ENCODE measurements around the gene AFDN. TPM values are rescaled to one million over a fixed set of nuclear protein-coding genes. Genes with fewer than 3 reads are reported as not detected.
"Not testable (repeated sequence)": the region's sequence is repeated elsewhere in the genome, so short reads cannot be mapped to it uniquely, and the experiment has no call there.

AFDN gene
- total RNA-seq, 2 experiments from 2014 or later: 18.6 to 20.6 TPM

DNA sequence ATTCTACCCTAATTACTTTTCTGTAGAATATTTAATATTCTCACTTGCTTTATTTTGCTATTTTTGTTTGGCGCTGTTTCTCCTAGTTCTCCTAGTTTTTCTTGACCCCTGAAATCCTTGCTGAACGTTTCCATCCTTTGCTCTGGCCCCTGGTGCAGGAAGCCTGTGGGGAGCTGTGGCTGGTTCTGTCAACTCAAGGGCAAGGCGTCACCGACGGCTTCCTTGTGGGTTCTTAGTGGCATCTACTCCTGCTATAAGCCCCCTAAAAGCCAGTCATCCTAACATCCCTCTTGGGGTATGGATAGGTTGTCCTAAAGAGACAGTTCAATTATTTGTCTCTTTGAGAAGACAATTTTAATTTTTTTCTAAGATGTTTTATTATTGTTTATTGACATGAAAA is 133.9 kb downstream of the AFDN start:
- no peak for DNase-seq
- no peaks in the 10 kb centered on the region for H3K9me3 Mint-ChIP-seq
- ChIA-PET CTCF (no interaction called here), POLR2A (no interaction called here)
- H3K4me1 Mint-ChIP-seq: no peaks in the 10 kb centered on the region
- no peak overlapping the region for H3K4me3 Mint-ChIP-seq
- no peaks in the 10 kb centered on the region for H3K27me3 Mint-ChIP-seq
- H3K36me3 Mint-ChIP-seq (ENCODE audit: low read depth): no peaks in the 10 kb centered on the region
- no peak overlapping the region for H3K27ac Mint-ChIP-seq

DNA sequence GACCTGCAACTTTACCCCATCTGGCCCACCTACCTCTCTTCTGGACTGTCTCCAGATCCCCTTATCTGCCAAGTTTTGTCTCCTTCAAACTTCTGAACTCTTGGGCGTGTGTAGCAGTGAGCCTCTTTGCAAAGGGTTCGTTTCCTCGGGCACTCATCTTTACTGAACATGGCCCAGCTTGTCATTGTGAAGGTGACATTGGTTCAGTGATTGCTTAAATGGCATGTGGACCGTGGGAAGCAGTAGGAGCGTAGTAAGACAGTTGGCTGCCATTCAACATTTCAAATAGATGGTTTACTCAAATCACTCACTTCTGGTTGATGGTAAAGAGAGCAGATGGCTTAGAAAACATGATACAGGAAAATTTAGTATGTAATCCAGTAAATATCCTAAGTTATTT is 136.0 kb downstream of the AFDN start:
- no peaks in the 10 kb centered on the region for H3K4me1 Mint-ChIP-seq
- H3K36me3 Mint-ChIP-seq (ENCODE audit: low read depth): no peaks in the 10 kb centered on the region
- CTCF ChIA-PET: no interaction called here
- H3K9me3 Mint-ChIP-seq: no peaks in the 10 kb centered on the region
- no peak overlapping the region for H3K4me3 Mint-ChIP-seq
- no peak overlapping the region for H3K27ac Mint-ChIP-seq
- no peak for DNase-seq
- no peaks in the 10 kb centered on the region for H3K27me3 Mint-ChIP-seq
- POLR2A ChIA-PET: no interaction called here

- no peaks in the 10 kb centered on the region for H3K9me3 Mint-ChIP-seq
- no peaks in the 10 kb centered on the region for H3K4me1 Mint-ChIP-seq
- CTCF ChIA-PET: no interaction called here
- no peaks in the 10 kb centered on the region for H3K36me3 Mint-ChIP-seq (ENCODE audit: low read depth)
- H3K27me3 Mint-ChIP-seq: no peaks in the 10 kb centered on the region
- POLR2A ChIA-PET: no interaction called here
- DNase-seq: no peak
- H3K4me3 Mint-ChIP-seq: no peak overlapping the region
- no peak overlapping the region for H3K27ac Mint-ChIP-seq
Observed at GRCh38 chr6:167963589-167964057, 136.9 kb downstream of the AFDN start.

GRCh38 chr6:167965592-167966539 is 139.2 kb downstream of the AFDN start:
- no peaks in the 10 kb centered on the region for H3K27me3 Mint-ChIP-seq
- ChIA-PET POLR2A (no interaction called here), CTCF (no interaction called here)
- DNase-seq: no peak
- no peaks in the 10 kb centered on the region for H3K36me3 Mint-ChIP-seq (ENCODE audit: low read depth)
- no peaks in the 10 kb centered on the region for H3K4me1 Mint-ChIP-seq
- H3K9me3 Mint-ChIP-seq: no peaks in the 10 kb centered on the region
- no peak overlapping the region for H3K27ac Mint-ChIP-seq
- no peak overlapping the region for H3K4me3 Mint-ChIP-seq

DNA sequence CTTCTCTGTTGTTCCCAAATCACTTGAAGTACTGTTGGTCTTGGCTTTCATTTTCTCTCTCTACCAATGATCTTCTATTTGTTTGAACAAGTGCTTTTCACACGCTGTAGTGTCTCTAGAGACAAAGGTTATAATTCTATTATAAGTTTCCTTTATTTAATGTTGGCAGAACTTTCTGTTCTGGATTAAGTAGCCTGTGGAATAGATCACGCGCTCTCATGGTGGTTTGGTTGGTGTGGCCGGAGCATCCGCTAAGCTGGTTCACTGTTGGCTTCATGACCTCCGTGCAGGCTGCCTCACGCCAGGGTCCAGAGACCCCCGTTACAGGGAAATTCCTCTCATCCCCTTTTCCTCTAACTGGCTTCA is 139.8 kb downstream of the AFDN start:
- H3K36me3 Mint-ChIP-seq (ENCODE audit: low read depth): no peaks in the 10 kb centered on the region

GRCh38 chr6:167968091-167968490 is 141.4 kb downstream of the AFDN start:
- Mint-ChIP-seq H3K4me1 (no peaks in the 10 kb centered on the region), H3K4me3 (no peak overlapping the region), H3K36me3 (ENCODE audit: low read depth) (no peaks in the 10 kb centered on the region), H3K27me3 (no peaks in the 10 kb centered on the region), H3K27ac (no peak overlapping the region), H3K9me3 (no peaks in the 10 kb centered on the region)
- ChIA-PET CTCF (no interaction called here), POLR2A (no interaction called here)
- DNase-seq: peak; percentile 27

More for the DNA sequence above, 139.8 kb downstream of the AFDN start:
- POLR2A ChIA-PET: no interaction called here
- Mint-ChIP-seq H3K27ac (no peak overlapping the region), H3K9me3 (no peaks in the 10 kb centered on the region), H3K4me3 (no peak overlapping the region), H3K4me1 (no peaks in the 10 kb centered on the region), H3K27me3 (no peaks in the 10 kb centered on the region)
- DNase-seq: no peak
- CTCF ChIA-PET: no interaction called here

DNA sequence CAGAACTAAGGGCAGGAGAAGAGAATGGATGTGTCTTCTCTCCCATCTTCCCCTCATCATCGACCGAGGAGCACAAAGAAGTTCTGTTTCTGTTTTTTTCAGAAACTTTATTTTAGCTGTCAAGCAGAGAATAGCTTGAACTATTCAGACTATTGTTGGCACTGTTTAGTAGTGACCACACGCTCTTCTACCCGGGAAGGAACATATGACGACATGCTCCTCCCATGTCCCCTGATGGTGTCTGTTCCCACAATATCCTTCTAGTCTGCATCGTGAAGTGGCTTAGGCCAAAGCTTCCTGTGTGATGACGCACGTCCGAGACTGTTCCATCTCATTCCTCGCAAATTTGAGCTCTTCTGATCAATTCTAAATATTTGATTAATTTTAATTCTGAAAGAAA is 143.5 kb downstream of the AFDN start:
- ChIA-PET CTCF (no interaction called here), POLR2A (no interaction called here)
- DNase-seq: no peak
- no peaks in the 10 kb centered on the region for H3K9me3 Mint-ChIP-seq
- no peak overlapping the region for H3K27ac Mint-ChIP-seq
- no peaks in the 10 kb centered on the region for H3K4me1 Mint-ChIP-seq
- H3K4me3 Mint-ChIP-seq: no peak overlapping the region
- no peaks in the 10 kb centered on the region for H3K27me3 Mint-ChIP-seq
- H3K36me3 Mint-ChIP-seq (ENCODE audit: low read depth): no peaks in the 10 kb centered on the region

- H3K36me3 Mint-ChIP-seq (ENCODE audit: low read depth): no peaks in the 10 kb centered on the region
- POLR2A ChIA-PET: no interaction called here
- CTCF ChIA-PET: no interaction called here
- H3K4me3 Mint-ChIP-seq: no peak overlapping the region
- no peaks in the 10 kb centered on the region for H3K27me3 Mint-ChIP-seq
- H3K4me1 Mint-ChIP-seq: no peaks in the 10 kb centered on the region
- no peaks in the 10 kb centered on the region for H3K9me3 Mint-ChIP-seq
- DNase-seq: no peak
- no peak overlapping the region for H3K27ac Mint-ChIP-seq
Observed at GRCh38 chr6:167972193-167972592, 145.5 kb downstream of the AFDN start.

DNA sequence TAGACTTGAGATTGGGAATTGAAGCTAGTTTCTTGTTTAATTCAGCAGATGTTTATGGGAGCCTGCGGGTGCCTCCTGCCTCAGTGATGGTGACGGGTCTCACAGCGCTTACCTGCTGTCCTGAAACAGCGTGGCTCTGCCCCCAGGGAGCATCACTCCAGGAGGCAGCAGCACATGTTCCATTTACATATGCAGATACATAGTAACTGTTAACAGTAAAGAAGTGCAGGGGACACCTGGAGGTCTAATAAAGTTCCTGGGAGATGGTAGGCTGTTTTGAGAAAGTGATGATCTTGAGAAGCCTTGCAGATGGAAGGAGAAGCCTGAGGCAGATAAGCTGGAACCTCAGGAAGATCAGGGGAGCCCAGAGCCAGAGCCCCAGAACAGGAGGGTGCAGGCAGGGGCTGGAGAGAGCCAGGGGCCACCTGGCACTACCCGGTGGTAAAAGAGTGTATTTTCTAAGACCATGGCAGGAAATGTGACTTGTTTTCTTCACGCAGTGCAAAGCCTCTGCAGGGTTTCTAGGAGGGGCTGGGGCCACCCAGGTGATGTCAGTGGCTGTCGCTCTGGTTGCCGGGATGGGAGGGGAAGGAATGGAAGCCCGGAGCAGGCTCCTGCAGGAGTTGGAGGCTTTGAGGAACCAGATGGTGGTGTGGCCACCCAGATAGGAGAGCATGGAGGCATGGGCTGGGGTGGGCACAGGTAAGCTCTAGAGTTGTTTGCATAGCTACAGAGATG is 146.6 kb downstream of the AFDN start:
- ChIA-PET POLR2A (no interaction called here), CTCF (no interaction called here)
- no peak overlapping the region for H3K4me3 Mint-ChIP-seq
- no peaks in the 10 kb centered on the region for H3K27me3 Mint-ChIP-seq
- H3K36me3 Mint-ChIP-seq (ENCODE audit: low read depth): no peaks in the 10 kb centered on the region
- H3K9me3 Mint-ChIP-seq: no peaks in the 10 kb centered on the region
- H3K27ac Mint-ChIP-seq: no peak overlapping the region
- no peak for DNase-seq
- no peaks in the 10 kb centered on the region for H3K4me1 Mint-ChIP-seq

DNA sequence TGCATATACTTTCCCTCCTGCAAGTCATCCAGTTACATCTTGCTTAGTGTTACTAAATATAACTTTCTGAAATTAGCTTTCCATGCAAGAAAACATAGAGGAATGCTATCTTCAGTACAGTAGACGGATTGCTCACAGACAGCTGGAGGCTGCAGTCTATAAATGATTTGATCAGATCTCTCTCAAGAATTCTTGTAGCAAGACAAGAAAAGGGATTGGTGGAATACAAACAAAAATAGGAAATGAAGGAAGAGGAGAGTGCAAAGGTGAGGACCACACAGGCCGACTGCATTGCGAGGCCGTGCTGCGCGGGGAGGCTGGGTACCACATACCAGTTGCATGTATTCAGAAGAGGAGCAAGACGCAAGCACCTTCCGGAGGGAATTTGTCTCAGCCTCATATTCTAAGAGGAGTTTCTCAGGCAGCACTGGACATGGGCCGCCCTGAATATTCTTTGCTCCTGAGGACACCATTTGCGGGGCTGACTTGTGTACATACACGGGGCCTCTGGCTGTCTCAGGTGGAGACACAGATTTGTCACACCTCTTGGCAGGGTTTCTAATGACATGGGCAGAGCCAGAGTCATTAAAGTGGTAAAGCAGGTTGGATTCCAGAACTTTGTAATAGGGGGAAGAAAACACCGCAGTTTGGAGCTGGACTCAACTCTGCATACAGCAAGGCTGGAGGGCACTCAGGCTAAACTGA is 148.1 kb downstream of the AFDN start:
- no peaks in the 10 kb centered on the region for H3K9me3 Mint-ChIP-seq
- H3K36me3 Mint-ChIP-seq (ENCODE audit: low read depth): no peaks in the 10 kb centered on the region
- H3K4me1 Mint-ChIP-seq: no peaks in the 10 kb centered on the region
- H3K27me3 Mint-ChIP-seq: no peaks in the 10 kb centered on the region
- POLR2A ChIA-PET: no interaction called here
- no peak for DNase-seq
- no peak overlapping the region for H3K4me3 Mint-ChIP-seq
- CTCF ChIA-PET: no interaction called here
- no peak overlapping the region for H3K27ac Mint-ChIP-seq

GRCh38 chr6:167975458-167975857 is 148.7 kb downstream of the AFDN start:
- CTCF ChIA-PET: no interaction called here
- Mint-ChIP-seq H3K4me1 (no peaks in the 10 kb centered on the region), H3K27ac (no peak overlapping the region), H3K36me3 (ENCODE audit: low read depth) (no peaks in the 10 kb centered on the region), H3K9me3 (no peaks in the 10 kb centered on the region), H3K4me3 (no peak overlapping the region), H3K27me3 (no peaks in the 10 kb centered on the region)
- DNase-seq: no peak
- POLR2A ChIA-PET: no interaction called here

GRCh38 chr6:167976116-167976657 is 149.5 kb downstream of the AFDN start:
- CTCF ChIA-PET, H3K27me3 Mint-ChIP-seq: not testable (repeated sequence)

DNA sequence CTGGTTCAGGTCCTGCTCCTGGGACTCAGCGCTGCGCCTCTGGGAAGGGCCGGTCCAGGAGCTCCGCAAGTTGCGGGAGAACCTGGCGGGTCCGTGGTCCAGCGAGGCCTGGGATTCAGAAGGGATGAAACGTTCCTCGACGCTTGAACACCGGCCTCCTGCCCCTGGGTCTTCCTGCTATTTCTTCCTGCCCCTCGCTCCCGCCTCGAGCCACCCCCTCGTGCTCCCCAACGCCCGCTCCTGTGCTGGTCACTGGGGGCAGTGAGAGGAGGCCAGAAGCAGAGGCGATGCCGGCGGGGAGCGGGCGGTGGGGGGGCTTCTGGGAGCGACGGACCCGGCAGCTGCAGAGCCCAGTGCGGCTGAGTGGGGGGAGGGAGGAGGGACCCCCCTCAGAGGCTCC is 150.0 kb downstream of the AFDN start:
- H3K36me3 Mint-ChIP-seq (ENCODE audit: low read depth): no peaks in the 10 kb centered on the region
- no peak for DNase-seq
- no peaks in the 10 kb centered on the region for H3K27me3 Mint-ChIP-seq
- no peak overlapping the region for H3K4me3 Mint-ChIP-seq
- CTCF ChIA-PET: no interaction called here
- H3K27ac Mint-ChIP-seq: no peak overlapping the region
- POLR2A ChIA-PET: no interaction called here
- H3K9me3 Mint-ChIP-seq: no peaks in the 10 kb centered on the region
- no peaks in the 10 kb centered on the region for H3K4me1 Mint-ChIP-seq

More at GRCh38 chr6:167976116-167976657, 149.5 kb downstream of the AFDN start:
- POLR2A ChIA-PET; H3K4me3 Mint-ChIP-seq; H3K36me3 Mint-ChIP-seq (ENCODE audit: low read depth); H3K27ac Mint-ChIP-seq; H3K4me1 Mint-ChIP-seq; H3K9me3 Mint-ChIP-seq; DNase-seq: not testable (repeated sequence)

Measured in activated CD4-positive, alpha-beta T cell treated with anti-CD3 and anti-CD28 coated beads, Interleukin-2, amount 10 ng/mL, durations not matched to agents 7 days and 5 days (primary cell).